NCI-H2171 (cell line): ENCODE data around the gene LIMS1.
"Not testable (repeated sequence)": the region's sequence is repeated elsewhere in the genome, so short reads cannot be mapped to it uniquely, and the experiment has no call there.

Experiments used
- DNase-seq: peaks from one replicate; lab custom pipeline; 2025; lab: John Stamatoyannopoulos, UW

Gene LIMS1

DNA sequence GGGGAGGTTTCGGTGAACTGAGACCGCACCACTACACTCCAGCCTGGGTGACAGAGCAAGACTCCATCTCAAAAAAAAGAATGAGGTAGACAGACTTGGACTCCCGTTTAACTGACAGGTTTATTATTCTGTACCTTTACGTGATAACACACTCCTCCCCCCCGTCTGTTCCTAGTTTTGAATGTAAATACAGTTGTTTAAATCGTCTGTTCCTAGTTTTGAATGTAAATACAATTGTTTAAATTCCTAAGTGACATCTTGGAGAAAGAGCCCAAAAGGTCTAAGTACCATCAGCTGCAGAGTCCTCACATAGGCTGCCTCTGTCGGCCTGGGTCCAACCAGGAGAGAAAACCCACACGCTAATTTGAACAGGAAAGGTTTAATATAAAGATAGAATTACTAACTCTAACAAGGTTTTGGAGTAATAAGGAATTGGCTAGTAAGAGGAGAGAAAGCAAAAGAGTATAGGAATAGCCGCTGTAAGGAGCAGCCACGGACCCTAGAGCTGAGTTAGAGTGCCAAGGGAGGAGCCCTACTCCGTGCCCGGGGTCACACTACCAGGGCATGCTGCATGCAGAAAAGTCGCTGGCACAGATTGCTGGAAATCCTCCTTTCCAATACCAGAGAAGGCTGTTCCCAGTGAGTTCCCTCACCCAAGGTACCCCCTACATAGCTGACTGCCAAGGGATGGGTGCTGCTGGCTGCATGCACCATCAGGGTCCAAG is 101.5 kb downstream of the LIMS1 start:
- no peak for DNase-seq

DNA sequence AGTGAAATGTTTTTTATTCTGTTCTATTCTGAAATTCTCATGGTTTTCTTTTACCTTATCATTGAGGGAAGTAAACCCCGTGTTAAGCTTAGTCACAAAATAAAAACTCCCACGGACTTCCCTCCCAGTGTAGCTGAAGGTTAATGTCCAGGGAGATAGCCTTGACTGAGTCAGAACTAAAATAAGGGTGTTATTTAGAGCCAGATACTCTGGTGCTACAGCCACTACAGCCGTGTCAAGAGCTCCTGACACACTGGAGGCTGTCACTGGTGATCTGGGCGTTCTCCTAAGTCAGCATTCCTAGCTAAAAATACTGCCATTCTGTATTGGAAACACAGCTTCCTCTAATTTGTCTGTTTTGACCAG is 103.0 kb downstream of the LIMS1 start:
- no peak for DNase-seq

DNA sequence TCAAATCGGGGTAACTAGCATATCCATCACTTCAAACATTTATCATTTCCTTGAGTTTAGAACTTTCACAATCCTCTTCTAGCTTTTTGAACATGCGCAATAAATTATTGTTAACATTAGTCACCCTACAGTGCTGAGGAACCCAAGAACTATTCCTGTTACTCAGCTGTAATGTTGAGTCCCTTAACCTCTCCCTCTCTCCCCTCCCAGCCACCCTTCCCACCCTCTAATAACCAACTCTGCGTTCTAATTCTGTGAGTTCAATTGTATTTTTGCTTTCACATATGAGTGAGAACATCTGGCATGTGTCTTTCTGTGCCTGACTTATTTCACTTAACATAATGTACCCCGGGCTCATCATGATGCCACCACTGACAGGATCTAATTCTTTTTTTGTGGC is 106.5 kb downstream of the LIMS1 start:
- no peak for DNase-seq

DNA sequence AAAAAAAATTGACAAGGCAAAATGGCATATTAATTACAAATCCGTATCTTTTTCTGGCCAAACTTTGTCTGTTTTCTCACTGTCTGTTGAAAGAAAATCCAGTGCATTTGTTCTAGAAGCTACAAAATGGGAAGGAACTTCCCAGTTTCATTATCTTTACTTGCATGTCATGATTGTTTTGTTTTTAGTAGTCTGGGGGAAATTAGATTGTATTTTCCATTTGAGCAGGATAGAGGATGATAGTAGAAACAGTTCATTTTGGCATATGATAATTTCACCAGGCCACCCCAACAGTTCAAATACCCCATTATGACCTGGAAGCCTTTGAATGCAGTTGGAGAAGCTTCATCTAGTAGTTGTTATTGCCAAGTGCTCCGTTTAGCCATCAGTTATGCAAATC is 107.5 kb downstream of the LIMS1 start:
- no peak for DNase-seq

DNA sequence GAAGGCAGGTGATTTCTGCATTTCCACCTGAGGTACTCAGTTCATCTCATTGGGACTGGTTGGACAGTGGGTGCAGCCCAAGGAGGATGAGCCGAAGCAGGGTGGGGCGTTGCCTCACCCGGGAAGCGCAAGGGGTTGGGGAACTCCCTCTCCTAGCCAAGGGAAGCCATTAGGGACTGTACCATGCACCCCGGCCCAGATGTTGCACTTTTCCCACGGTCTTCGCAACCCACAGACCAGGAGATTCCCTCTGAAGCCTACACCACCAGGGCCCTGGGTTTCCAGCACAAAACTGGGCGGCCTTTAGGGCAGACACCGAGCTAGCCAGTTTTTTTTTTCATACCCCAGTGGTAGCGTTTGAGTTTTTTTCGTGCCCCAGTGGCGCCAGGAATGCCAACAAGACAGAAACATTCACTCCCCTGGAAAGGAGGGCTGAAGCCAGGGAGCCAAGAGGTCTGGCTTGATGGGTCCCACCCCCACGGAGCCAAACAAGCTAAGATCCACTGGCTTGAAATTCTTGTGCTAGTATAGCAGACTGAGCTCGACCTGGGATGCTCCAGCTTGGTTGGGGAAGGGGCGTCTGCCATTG is 109.1 kb downstream of the LIMS1 start:
- DNase-seq = no peak

DNA sequence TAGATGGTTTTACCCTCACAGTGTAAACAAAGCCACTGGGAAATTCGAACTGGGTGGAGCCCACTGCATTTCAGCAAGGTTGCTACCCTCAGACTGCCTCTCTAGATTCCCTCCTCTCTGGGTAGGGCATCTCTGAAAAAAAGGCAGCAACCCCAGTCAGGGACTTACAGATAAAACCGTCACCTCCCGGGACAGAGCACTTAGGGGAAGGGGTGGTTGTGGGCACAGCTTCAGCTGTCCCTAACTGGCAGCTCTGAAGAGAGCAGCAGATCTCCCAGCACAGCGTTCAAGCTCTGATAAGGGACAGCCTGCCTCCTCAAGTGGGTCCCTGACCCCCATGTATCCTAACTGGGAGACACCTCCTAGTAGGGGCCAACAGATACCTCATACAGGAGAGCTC is 109.6 kb downstream of the LIMS1 start:
- not testable (repeated sequence) for DNase-seq

DNA sequence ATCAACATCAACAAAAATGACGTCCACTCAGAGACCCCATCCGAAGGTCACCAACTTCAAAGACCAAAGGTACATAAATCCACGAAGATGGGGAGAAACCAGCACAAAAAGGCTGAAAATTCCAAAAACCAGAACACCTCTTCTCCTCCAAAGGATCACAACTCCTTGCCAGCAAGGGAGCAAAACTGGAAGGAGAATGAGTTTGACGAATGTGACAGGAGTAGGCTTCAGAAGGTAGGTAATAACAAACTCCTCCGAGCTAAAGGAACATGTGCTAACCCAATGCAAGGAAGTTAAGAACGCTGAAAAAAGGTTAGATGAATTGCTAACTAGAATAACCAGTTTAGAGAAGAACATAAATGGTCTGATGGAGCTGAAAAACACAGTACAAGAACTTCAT is 110.2 kb downstream of the LIMS1 start:
- not testable (repeated sequence) for DNase-seq

DNA sequence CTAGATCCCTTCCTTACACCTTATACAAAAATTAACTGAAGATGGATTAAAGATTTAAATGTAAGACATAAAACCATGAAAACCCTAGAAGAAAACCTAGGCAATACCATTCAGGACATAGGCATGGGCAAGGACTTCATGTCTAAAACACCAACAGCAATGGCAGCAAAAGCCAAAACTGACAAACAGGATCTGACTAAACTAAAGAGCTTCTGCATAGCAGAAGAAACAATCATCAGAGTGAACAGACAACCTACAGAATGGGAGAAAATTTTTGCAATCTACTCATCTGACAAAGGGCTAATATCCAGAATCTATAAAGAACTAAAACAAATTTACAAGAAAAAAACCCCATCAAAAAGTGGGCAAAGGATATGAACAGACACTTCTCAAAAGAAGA is 114.5 kb downstream of the LIMS1 start:
- not testable (repeated sequence) for DNase-seq

DNA sequence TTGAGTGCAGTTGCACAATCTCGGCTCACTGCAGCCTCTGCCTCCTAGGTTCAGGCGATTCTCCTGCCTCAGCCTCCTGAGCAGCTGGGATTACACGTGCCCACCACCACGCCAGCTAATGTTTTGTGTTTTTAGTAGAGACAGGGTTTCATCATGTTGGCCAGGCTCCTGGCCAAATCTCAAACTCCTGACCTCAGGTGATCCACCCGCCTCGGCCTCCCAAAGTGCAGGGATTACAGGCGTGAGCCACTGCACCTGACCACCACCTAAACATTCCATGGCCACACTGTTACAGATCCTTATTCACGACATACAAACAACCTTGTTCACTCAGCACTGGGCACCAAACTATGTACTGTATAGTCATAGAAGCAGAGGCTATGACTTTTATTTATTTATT is 116.2 kb downstream of the LIMS1 start:
- not testable (repeated sequence) for DNase-seq

DNA sequence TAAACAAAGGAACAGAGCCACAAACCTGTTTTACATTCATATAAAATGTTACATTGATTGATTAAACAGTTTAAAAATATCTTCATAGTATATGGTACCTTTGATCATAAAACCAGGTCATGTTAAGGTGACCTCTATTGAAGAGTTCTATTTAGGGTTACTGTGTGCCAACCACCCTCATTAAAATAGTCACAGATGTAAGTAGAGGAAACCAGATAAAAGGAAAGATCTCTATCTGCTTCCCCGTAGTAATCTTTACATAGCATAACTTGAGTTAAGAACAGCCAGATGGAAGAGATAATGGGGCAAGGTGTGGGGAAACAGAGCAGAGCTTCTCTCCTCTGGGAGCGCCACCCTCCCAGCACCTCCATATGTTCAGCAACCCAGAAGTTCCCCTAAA is 117.2 kb downstream of the LIMS1 start:
- DNase-seq = not testable (repeated sequence)

DNA sequence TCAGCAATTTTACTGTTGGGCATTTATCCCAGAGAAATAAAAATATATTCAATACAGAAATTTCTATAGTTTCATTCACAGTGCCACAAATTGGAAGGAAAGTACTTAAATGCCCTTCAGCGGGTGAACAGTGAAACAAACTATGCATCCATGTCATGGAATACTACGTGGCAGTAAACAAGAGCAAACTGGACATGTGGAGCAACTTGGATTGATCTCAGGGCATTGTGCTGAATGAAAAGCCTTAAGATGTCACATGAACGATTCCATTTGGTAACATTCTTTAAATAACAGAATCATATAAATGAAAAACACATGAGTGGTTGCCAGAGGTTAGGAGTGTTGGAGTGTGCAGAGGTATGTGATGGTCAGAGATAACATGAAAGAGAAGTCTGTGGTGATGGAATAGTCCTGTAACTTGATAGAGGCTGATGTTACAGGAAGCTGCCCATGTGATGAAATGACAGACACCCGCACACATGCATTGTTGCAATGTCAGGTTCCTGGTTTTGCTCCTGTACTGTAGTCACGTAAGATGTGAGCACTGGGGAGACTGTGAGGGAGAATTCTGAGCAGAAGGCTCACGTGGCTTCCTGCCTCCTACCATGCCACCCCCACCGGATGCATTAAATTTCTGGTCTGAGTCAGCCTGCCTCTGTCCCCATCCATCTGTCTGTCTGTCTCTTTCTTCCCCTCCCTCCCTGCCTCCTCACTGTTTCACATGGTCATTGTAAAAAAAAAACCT is 118.1 kb downstream of the LIMS1 start:
- DNase-seq = not testable (repeated sequence)

DNA sequence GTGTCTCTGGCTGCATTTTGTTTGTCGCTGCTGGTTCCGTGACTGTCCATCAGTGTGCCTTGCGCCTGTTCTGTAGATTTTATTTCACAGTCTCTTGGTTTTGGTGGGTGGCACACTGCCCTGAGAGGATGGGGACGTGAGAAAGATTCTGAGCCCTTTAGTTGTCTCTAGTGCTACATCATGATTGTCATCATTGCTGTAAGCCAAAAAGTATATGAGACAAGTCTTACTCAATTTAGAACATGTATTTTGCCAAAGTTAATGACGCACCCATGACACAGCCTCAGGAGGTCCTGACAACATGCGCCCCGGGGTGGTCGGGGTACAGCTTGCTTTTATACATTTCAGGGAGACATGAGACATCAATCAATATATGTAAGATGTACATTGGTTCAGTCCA is 119.2 kb downstream of the LIMS1 start:
- not testable (repeated sequence) for DNase-seq

DNA sequence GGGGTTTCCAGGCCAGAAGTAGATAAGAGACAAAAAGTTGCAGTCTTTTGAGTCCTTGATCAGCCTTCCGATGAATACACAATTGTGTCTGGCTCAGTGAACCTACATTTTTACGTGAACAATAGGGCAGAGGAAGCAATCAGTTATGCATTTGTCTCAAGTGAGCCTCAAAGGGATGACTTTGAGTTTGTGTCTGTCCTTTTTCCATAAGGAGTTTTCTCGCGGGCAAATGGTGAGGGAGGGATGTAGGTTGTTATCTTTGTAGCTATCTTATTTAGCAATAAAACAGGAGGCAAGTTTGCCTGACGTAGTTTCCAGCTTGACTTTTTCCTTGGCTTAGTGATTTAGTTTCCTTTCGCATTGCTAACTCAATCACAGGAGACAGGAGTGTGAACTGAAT is 119.6 kb downstream of the LIMS1 start:
- DNase-seq = not testable (repeated sequence)

DNA sequence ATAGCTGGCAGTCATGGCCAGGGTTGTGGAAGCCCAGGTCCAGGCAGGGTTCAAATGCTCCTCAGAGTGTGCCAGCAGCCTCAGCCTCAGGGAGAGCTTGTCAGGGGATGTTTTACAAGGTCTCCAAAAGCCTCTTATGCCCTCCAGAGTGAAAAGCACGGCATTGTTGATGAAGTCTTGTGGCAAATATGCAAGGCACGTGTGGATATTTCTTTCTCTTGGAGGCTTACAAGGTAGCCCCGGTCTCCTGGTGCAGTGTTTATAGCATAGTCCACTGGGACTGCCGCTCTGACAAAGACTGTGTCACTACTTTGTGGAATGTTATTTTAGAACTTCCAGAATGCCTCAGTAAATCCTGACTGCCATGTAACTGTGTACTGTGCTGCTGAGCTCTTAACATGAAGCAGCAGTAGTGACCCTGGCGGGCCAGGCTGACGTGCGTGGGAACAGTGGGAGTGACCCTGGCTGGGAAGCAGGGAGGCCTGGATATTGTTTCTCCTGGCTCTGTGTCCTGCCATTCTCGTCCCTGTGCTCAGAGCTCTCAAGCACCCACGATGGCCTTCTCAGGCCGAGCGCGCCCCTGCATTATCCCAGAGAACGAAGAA is 120.4 kb downstream of the LIMS1 start:
- DNase-seq = not testable (repeated sequence)

DNA sequence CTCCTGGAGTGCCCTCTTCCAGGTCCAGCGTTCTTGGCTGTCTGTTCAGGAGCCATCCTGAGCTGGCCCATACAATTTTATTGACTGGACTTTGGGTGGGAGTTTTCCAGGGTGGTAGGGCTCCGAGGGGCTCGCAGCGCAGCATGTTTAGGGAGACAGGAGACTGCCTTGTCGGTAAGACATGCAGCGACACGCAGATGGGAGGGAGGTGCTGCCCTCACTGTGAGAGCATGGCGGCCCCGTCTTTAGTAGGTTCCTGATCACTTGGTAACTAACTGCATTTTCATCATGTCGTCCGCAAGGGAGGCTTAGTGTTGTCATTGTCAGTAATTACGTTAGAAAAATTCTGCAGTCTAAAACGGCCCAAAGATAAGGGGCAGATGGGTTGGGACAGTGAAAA is 121.0 kb downstream of the LIMS1 start:
- DNase-seq = not testable (repeated sequence)

DNA sequence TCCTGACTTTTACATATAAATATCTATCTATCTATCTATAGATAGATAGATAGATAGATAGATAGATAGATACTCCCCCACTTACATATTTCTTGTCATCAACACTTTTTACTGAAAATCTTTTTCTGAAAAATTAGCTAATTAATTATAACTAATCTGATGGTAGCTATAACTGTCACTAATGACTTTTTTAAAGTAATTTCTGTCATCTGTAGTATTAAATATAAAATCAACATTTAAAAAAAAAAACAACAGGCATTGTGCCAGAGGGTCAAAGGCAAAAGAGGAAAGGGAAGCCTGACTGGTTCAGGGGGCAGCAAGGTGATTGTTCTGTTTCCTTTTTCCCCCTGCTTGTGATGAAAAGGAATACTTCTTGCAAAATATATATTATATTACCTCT is 122.0 kb downstream of the LIMS1 start:
- not testable (repeated sequence) for DNase-seq

DNA sequence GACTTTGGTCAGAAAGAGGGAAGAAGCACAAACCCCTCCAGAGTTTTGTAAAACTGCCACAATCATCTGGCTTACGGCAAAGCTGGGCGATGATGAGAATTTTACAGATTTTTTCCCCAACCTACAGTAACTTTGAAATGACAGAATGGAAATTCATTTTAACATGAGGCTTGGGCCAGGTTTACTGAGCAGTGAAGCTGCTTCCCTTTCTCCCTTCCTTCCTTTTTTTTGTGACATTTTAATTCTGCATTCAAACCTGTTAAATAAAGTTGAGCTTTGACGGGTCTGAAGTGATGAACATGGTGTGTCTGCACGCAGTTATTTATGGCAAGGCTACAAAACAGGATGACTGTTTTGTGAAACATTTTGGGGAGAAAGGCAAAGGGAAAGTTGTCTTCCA is 123.2 kb downstream of the LIMS1 start:
- not testable (repeated sequence) for DNase-seq

DNA sequence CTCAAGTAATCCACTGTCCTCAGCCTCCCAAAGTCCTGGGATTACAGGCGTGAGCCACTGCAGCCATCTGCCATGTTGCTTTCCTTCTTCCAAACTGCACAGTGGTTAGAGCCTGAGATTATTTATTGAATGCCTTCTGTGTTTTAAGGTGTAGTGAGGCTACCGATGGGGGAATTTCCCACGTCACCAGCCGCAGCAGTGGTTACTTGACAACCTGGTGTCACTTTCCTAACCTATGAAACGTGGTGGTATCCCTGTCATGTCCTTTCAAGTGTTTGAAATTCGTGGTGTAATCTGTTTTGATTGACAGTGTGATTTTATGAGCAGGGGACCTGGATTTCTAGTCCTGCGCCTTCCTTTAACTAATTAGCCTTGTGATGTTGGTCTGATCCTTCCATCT is 124.3 kb downstream of the LIMS1 start:
- not testable (repeated sequence) for DNase-seq

DNA sequence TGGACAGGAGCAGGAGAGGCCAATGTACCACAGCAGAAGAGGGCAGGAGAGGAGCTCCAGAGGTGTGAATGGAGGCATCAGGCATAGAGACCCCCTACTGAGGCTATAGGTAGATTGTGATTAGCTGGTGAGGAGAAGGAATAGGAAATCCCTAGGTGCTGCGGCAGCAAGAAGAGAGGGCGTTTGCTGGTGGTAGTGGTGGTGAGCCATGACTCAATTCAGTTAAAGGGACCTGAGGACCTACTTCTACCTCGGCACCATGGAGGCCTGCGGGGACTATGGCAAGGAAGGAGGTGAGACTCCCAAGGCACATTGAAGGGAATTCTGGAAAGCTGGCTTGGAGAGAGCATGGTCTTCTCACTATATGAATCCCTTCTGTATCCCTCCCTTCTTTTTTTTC is 127.2 kb downstream of the LIMS1 start:
- not testable (repeated sequence) for DNase-seq

DNA sequence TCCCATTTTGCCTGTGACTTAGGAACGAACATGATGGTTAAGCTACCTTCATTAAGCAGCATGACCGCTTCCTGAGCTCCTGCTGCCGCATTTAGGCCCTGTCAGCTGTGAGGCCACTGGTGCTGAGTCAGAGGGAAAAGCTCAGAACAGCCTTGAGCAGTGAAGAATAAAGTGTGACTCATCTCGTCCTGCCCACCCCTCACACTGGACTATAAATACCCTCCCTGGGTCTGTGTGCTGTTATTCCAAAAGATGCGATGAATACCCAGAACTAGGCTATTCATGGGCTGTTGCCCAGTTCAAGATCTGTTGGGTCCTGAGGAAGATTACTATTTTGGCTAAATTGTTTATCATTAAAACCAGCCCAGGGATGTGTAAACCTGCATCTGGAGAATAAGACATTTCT is 127.9 kb downstream of the LIMS1 start:
- not testable (repeated sequence) for DNase-seq

DNA sequence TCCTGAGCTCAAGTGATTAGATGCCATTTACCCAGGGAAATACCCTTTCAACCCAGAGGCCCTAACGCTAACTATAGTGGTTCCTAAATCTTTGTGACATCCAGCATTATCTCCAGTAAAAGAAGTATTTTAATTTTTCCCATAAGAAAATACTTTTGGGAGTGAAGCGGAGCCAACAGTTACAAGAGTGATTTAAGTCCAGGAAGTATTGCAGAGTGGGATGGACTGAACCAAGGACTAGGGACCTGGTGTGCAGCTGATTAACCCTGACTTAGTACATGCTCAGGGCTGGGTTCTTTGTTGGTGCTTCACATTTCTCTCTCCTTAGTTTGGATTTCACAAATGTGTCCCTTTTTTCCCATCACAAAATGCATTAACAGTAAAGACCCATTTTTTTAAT is 129.1 kb downstream of the LIMS1 start:
- not testable (repeated sequence) for DNase-seq

DNA sequence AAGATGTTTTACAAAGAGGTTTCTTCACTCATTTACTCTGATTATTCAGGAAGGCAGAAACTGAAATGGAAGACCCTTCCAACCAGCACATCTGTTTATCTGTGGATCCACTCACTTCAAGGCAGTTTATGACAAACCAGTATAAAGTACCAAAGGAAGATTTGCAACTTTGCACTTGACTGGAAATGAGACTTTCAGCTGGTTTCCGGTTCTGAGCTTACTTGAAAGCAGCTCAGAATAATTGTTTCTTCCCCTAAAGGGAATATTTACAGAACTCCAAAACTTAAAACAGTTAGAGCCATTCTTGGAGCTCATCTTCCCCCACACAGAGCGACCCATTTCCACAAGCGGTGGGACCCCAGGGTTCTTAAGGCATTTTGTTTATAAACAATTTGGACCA is 129.8 kb downstream of the LIMS1 start:
- DNase-seq = not testable (repeated sequence)

DNA sequence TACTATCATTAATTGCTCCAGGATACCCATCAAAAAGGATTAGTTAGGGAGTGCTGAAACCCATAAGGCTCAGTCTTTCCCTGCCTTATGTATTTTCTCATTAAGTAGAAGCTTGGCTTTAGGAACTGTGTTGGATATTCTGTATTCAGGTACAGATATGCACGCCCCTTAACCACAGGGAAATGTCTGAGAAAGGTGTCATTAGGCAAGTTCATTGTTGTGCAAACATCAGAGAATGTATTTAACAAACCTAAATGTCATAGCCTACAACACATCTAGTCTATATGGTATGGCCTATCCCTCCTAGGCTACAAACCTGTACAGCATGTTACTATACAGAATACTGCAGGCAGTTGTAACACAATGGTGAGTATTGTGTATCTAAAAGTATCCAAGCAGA is 130.7 kb downstream of the LIMS1 start:
- DNase-seq = not testable (repeated sequence)
